ENCODE measurements around the gene ATL3. TPM values are rescaled to one million over a fixed set of nuclear protein-coding genes. Genes with fewer than 3 reads are reported as not detected.
"Not testable (repeated sequence)": the region's sequence is repeated elsewhere in the genome, so short reads cannot be mapped to it uniquely, and the experiment has no call there.

ATL3 gene
- total RNA-seq, 1 donor: 152 TPM

GRCh38 chr11:63623513-63624140 is 47.5 kb downstream of the ATL3 start:
- DNase-seq (ENCODE audit: low read depth): no peak
- no peak for TF ChIP-seq CTCF (IDR thresholded peaks at IDR 0.05; ENCODE audit: insufficient read depth, low read depth, low read length)
- H3K4me3 ChIP-seq (ENCODE audit: low read depth, low read length): no peak overlapping the region

GRCh38 chr11:63622323-63622722 is 48.9 kb downstream of the ATL3 start:
- no peak for TF ChIP-seq CTCF (IDR thresholded peaks at IDR 0.05; ENCODE audit: insufficient read depth, low read depth, low read length)
- DNase-seq (ENCODE audit: low read depth): no peak

GRCh38 chr11:63621071-63621470 is 50.1 kb downstream of the ATL3 start:
- no peak for TF ChIP-seq CTCF (IDR thresholded peaks at IDR 0.05; ENCODE audit: insufficient read depth, low read depth, low read length)
- H3K4me3 ChIP-seq (ENCODE audit: low read depth, low read length): no peak overlapping the region
- no peak for DNase-seq (ENCODE audit: low read depth)

More at GRCh38 chr11:63622323-63622722, 48.9 kb downstream of the ATL3 start:
- H3K4me3 ChIP-seq (ENCODE audit: low read depth, low read length): no peak overlapping the region

- no peak overlapping the region for H3K4me3 ChIP-seq (ENCODE audit: low read depth, low read length)
- TF ChIP-seq CTCF (IDR thresholded peaks at IDR 0.05; ENCODE audit: insufficient read depth, low read depth, low read length): no peak
- no peak for DNase-seq (ENCODE audit: low read depth)
Measured at GRCh38 chr11:63619967-63620366, 51.2 kb downstream of the ATL3 start.

GRCh38 chr11:63617686-63618085 is 53.5 kb downstream of the ATL3 start:
- DNase-seq (ENCODE audit: low read depth); H3K4me3 ChIP-seq (ENCODE audit: low read depth, low read length): not testable (repeated sequence)

- no peak overlapping the region for H3K4me3 ChIP-seq (ENCODE audit: low read depth, low read length)
- TF ChIP-seq CTCF (IDR thresholded peaks at IDR 0.05; ENCODE audit: insufficient read depth, low read depth, low read length): no peak
- no peak for DNase-seq (ENCODE audit: low read depth)
Measured at GRCh38 chr11:63616953-63617352, 54.2 kb downstream of the ATL3 start.

- DNase-seq (ENCODE audit: low read depth): peak; percentile 48
- no peak for TF ChIP-seq CTCF (IDR thresholded peaks at IDR 0.05; ENCODE audit: insufficient read depth, low read depth, low read length)
- peak within 1 kb of the TSS; percentile 69 for H3K4me3 ChIP-seq (ENCODE audit: low read depth, low read length)
Measured at GRCh38 chr11:63614136-63614671, 57.0 kb downstream of the ATL3 start, which contains the start of gene PLAAT3. Gene PLAAT3, minus strand, starts transcription at chr11:63614433. Its CDS starts 419 bp downstream, at chr11:63614014.
